ENCODE results near the gene MAML3.

- TF ChIP-seq CTCF (IDR thresholded peaks at IDR 0.05) (no peak), POLR2A (IDR thresholded peaks at IDR 0.05) (no peak)
Observed at GRCh38 chr4:139857977-139858376, 296.0 kb downstream of the MAML3 start.

Data from lower leg skin (tissue), 3 donors.